Tibial artery (tissue), 4 donors: Measurements from ENCODE around the gene HNRNPUL1.
A peak's percentile ranks its signal among the peaks of the same experiment; 100 is the strongest.
"Not testable (repeated sequence)": the region's sequence is repeated elsewhere in the genome, so short reads cannot be mapped to it uniquely, and the experiment has no call there.

Experiments used
- DNase-seq, 2 donors: peaks; one replicate each; pipeline ENCODE4 v3.0.0-alpha.2; 2019
- H3K27ac ChIP-seq, 2 donors: fragments of 200-600 bp; sonication (generic) in 1 of 2; 1 replicate in 1 of 2; 2 replicates in 1 of 2; pipeline ENCODE4 v1.5.1; 2018 to 2019; ENCODE audit warnings: mild to moderate bottlenecking in 1 of 2
- H3K27me3 ChIP-seq, 2 donors: fragments of 200-600 bp; sonication (generic) in 1 of 2; one replicate each; pipeline versions ENCODE4 v1.5.1 to v1.6.0; 2016 to 2019
- H3K36me3 ChIP-seq, 3 donors: fragments of 200-600 bp; sonication (generic) in 2 of 3; one replicate each; pipeline ENCODE4 v1.5.1; 2016 to 2019; ENCODE audit warnings: mild to moderate bottlenecking in 2 of 3
- H3K4me1 ChIP-seq, 4 donors: fragments of 200-600 bp; sonication (generic) in 2 of 4; 1 replicate in 3 of 4; 2 replicates in 1 of 4; pipeline ENCODE4 v1.5.1; 2016 to 2019
- H3K4me3 ChIP-seq, 2 donors: fragments of 200-600 bp; sonication (generic) in 1 of 2; 1 replicate in 1 of 2; 2 replicates in 1 of 2; pipeline ENCODE4 v1.5.1; 2018 to 2019; ENCODE audit warnings: mild to moderate bottlenecking in 2 of 2
- H3K9me3 ChIP-seq, 3 donors: fragments of 200-600 bp; sonication (generic) in 1 of 3; one replicate each; pipeline ENCODE4 v1.5.1; 2016 to 2019
- CTCF ChIP-seq, 2 experiments: fragments of 200-600 bp in 1 of 2; fragments of 450-650 bp in 1 of 2; IDR thresholded peaks; one replicate each; pipeline ENCODE4 v1.5.1; 2017 to 2019; ENCODE audit warnings: antibody characterized with exemption in 2 of 2, mild to moderate bottlenecking in 1 of 2, moderate library complexity in 1 of 2
- intact Hi-C: fragments of 100-400 bp; cut with DNase I; formaldehyde crosslinking; loops from one replicate; pipeline ENCODE4 v1.15.0; 2023; ENCODE audit warnings: low total_unique reads

HNRNPUL1 gene

GRCh38 chr19:41273076-41273475 is 8.9 kb downstream of the HNRNPUL1 start:
- intact Hi-C loops, result no loop called here

GRCh38 chr19:41274802-41275201 is 10.6 kb downstream of the HNRNPUL1 start:
- Histone ChIP-seq H3K9me3 (no peaks in the 10 kb centered on the region), H3K4me3 (no peak overlapping the region), H3K4me1 (no peaks in the 10 kb centered on the region), H3K27ac (no peak overlapping the region), H3K27me3 (no peaks in the 10 kb centered on the region), H3K36me3 (peaks cover 99 to 100% (median 99%) of the 10 kb centered on the region in 3 donors)
- no peak for TF ChIP-seq CTCF (IDR thresholded peaks at IDR 0.05)
- DNase-seq, result no peak
- intact Hi-C loops, result no loop called here

More at GRCh38 chr19:41273076-41273475, 8.9 kb downstream of the HNRNPUL1 start:
- no peak overlapping the region for H3K4me3 ChIP-seq
- no peaks in the 10 kb centered on the region for H3K27me3 ChIP-seq
- TF ChIP-seq CTCF (IDR thresholded peaks at IDR 0.05), result no peak
- no peak overlapping the region for H3K27ac ChIP-seq
- DNase-seq, result no peak
- no peaks in the 10 kb centered on the region for H3K4me1 ChIP-seq
- H3K9me3 ChIP-seq, result no peaks in the 10 kb centered on the region
- peaks cover 99 to 100% (median 99%) of the 10 kb centered on the region in 3 donors for H3K36me3 ChIP-seq

GRCh38 chr19:41276231-41276630 is 12.1 kb downstream of the HNRNPUL1 start:
- Histone ChIP-seq H3K9me3 (no peaks in the 10 kb centered on the region), H3K27me3 (no peaks in the 10 kb centered on the region), H3K27ac (no peak overlapping the region), H3K4me3 (no peak overlapping the region), H3K4me1 (no peaks in the 10 kb centered on the region), H3K36me3 (peaks cover 99 to 100% (median 100%) of the 10 kb centered on the region in 3 donors)
- peak in 1 of 2 donors; percentile 17 for DNase-seq
- TF ChIP-seq CTCF (IDR thresholded peaks at IDR 0.05), result no peak
- intact Hi-C loops, result no loop called here

GRCh38 chr19:41278478-41278877 is 14.3 kb downstream of the HNRNPUL1 start:
- no peak for DNase-seq
- H3K27ac ChIP-seq, result no peak overlapping the region
- H3K27me3 ChIP-seq, result no peaks in the 10 kb centered on the region
- TF ChIP-seq CTCF (IDR thresholded peaks at IDR 0.05), result no peak
- no peaks in the 10 kb centered on the region for H3K9me3 ChIP-seq
- peaks cover 96 to 98% (median 98%) of the 10 kb centered on the region in 3 donors for H3K36me3 ChIP-seq
- intact Hi-C loops, result no loop called here
- H3K4me1 ChIP-seq, result no peaks in the 10 kb centered on the region
- no peak overlapping the region for H3K4me3 ChIP-seq

- H3K27ac ChIP-seq, result no peak overlapping the region
- H3K27me3 ChIP-seq, result no peaks in the 10 kb centered on the region
- DNase-seq, result no peak
- TF ChIP-seq CTCF (IDR thresholded peaks at IDR 0.05), result no peak
- intact Hi-C loops, result no loop called here
- no peak overlapping the region for H3K4me3 ChIP-seq
- H3K4me1 ChIP-seq, result no peaks in the 10 kb centered on the region
- no peaks in the 10 kb centered on the region for H3K9me3 ChIP-seq
- peaks cover 92 to 100% (median 92%) of the 10 kb centered on the region in 3 donors for H3K36me3 ChIP-seq
Observed at GRCh38 chr19:41288673-41289530, 24.7 kb downstream of the HNRNPUL1 start.

- H3K4me1 ChIP-seq, H3K27me3 ChIP-seq, H3K4me3 ChIP-seq, intact Hi-C loops, H3K9me3 ChIP-seq, DNase-seq, H3K27ac ChIP-seq: not testable (repeated sequence)
- peaks cover 92 to 100% (median 93%) of the 10 kb centered on the region in 3 donors for H3K36me3 ChIP-seq
Observed at GRCh38 chr19:41289814-41290213, 25.6 kb downstream of the HNRNPUL1 start.
